A549 (cell line): Measurements from ENCODE around the gene CFAP61. TPM values are rescaled to one million over a fixed set of nuclear protein-coding genes. Genes with fewer than 3 reads are reported as not detected.
"Not testable (repeated sequence)": the region's sequence is repeated elsewhere in the genome, so short reads cannot be mapped to it uniquely, and the experiment has no call there.

Source experiments
- ATAC-seq, 2 experiments: fragments of 200-7000 bp in 1 of 2; fragments of >200 bp in 1 of 2; cut with Nextera tagmentation in 1 of 2; cut with Tn5 transposase in 1 of 2; 3 replicates each; pipeline versions ENCODE4 v1.8.0 to v1.9.1; 2018 to 2020; ENCODE audit warnings: mild to moderate bottlenecking in 1 of 2, moderate library complexity in 1 of 2
- CTCF ChIA-PET: fragments of 300-600 bp; sonication (Branson Sonifier 250); formaldehyde crosslinking; extraction: SDS; loops from one replicate; lab custom pipeline; 2021; ENCODE audit warnings: antibody characterized with exemption, inconsistent platforms; lab: Yijun Ruan, JAX
- POLR2A ChIA-PET: fragments of 350-600 bp; formaldehyde crosslinking; extraction: SDS; loops from one replicate; lab custom pipeline; 2021; ENCODE audit warnings: antibody characterized with exemption, inconsistent platforms; lab: Yijun Ruan, JAX
- DNase-seq, 2 experiments: peaks; one replicate each; pipeline versions ENCODE4 v3.0.0 to v3.0.0-alpha.2; 2011 to 2016; ENCODE audit warnings: low read depth in 1 of 2, low spot score in 1 of 2
- FAIRE-seq: peaks from 2 replicates; lab custom pipeline; 2011; peaks lifted over from hg19 to GRCh38; lab: Jason Lieb, UNC
- H3K27ac ChIP-seq, 2 experiments: fragments of >200 bp; sonication (Bioruptor Twin); formaldehyde crosslinking; 3 replicates each; pipeline ENCODE4 v1.5.1; 2016 to 2017
- H3K4me1 ChIP-seq: fragments of >200 bp; sonication (Bioruptor Twin); formaldehyde crosslinking; 3 replicates; pipeline ENCODE4 v1.6.1; 2016
- H3K4me2 ChIP-seq: fragments of >200 bp; sonication (Bioruptor Twin); formaldehyde crosslinking; 3 replicates; pipeline ENCODE4 v1.6.1; 2016
- H3K4me3 ChIP-seq: fragments of >200 bp; sonication (Bioruptor Twin); formaldehyde crosslinking; 3 replicates; pipeline ENCODE4 v1.5.1; 2016
- H3K9me3 ChIP-seq: fragments of >200 bp; sonication (Bioruptor Twin); formaldehyde crosslinking; 3 replicates; pipeline ENCODE4 v1.6.1; 2016
- BHLHE40 ChIP-seq: IDR thresholded peaks from 2 replicates; pipeline ENCODE4 v1.6.1; 2012; ENCODE audit warnings: low read depth, low read length, inconsistent platforms
- CBX2 ChIP-seq: fragments of 200-600 bp; sonication (generic); IDR thresholded peaks from 2 replicates; pipeline ENCODE4 v1.6.1; 2016; ENCODE audit warnings: low read depth, mild to moderate bottlenecking, borderline replicate concordance
- CEBPB ChIP-seq, 2 experiments: fragments of >200 bp in 1 of 2; sonication (Bioruptor Twin) in 1 of 2; formaldehyde crosslinking in 1 of 2; IDR thresholded peaks; 2 replicates each; pipeline ENCODE4 v1.6.1; 2012 to 2016
- EHF ChIP-seq: fragments of 250-450 bp; sonication (Bioruptor Pico); IDR thresholded peaks from 2 replicates; pipeline ENCODE4 v1.5.0; 2020; ENCODE audit warnings: mild to moderate bottlenecking
- EHMT2 ChIP-seq: fragments of 200-600 bp; sonication (generic); IDR thresholded peaks from 2 replicates; pipeline ENCODE4 v1.6.1; 2016; ENCODE audit warnings: antibody characterized with exemption, low read depth, mild to moderate bottlenecking, moderate library complexity
- EP300 ChIP-seq, 2 experiments: fragments of >200 bp; sonication (Bioruptor Twin); formaldehyde crosslinking; IDR thresholded peaks; 2 replicates in 1 of 2; 3 replicates in 1 of 2; pipeline ENCODE4 v1.6.1; 2016 to 2017
- FOXS1 ChIP-seq: fragments of 250-450 bp; sonication (Bioruptor Pico); IDR thresholded peaks from 2 replicates; pipeline ENCODE4 v1.5.0; 2020; ENCODE audit warnings: mild to moderate bottlenecking, moderate library complexity
- HDAC2 ChIP-seq: fragments of 200-600 bp; sonication (generic); IDR thresholded peaks from 2 replicates; pipeline ENCODE4 v1.6.1; 2016
- HOXB13 ChIP-seq: fragments of 250-450 bp; sonication (Bioruptor Pico); IDR thresholded peaks from 2 replicates; pipeline ENCODE4 v1.5.0; 2020; ENCODE audit warnings: low read depth, mild to moderate bottlenecking, moderate library complexity
- HOXB5 ChIP-seq: fragments of 250-450 bp; sonication (Bioruptor Pico); IDR thresholded peaks from 2 replicates; pipeline ENCODE4 v1.5.0; 2020; ENCODE audit warnings: mild to moderate bottlenecking, moderate library complexity
- KDM1A ChIP-seq: fragments of 200-600 bp; sonication (generic); IDR thresholded peaks from 2 replicates; pipeline ENCODE4 v1.6.1; 2016; ENCODE audit warnings: low read depth, mild to moderate bottlenecking
- MAX ChIP-seq: IDR thresholded peaks from 2 replicates; pipeline ENCODE4 v1.6.1; 2012
- NFE2L2 ChIP-seq: fragments of 150-350 bp; conservative IDR thresholded peaks from 2 replicates; pipeline ENCODE4 v1.6.1; 2014; ENCODE audit warnings: low read length
- POLR2A ChIP-seq: IDR thresholded peaks from 2 replicates; pipeline ENCODE4 v1.6.1; 2012; ENCODE audit warnings: mild to moderate bottlenecking, low read length
- RAD21 ChIP-seq, 2 experiments: fragments of >200 bp in 1 of 2; sonication (Bioruptor Twin) in 1 of 2; formaldehyde crosslinking in 1 of 2; IDR thresholded peaks in 1 of 2; conservative IDR thresholded peaks in 1 of 2; 2 replicates in 1 of 2; 3 replicates in 1 of 2; pipeline ENCODE4 v1.6.1; 2012 to 2018; ENCODE audit warnings: inconsistent platforms in 1 of 2
- RARB ChIP-seq: fragments of 250-450 bp; sonication (Bioruptor Pico); IDR thresholded peaks from 2 replicates; pipeline ENCODE4 v1.8.0; 2021; ENCODE audit warnings: mild to moderate bottlenecking, moderate library complexity
- RFX5 ChIP-seq: fragments of 450-650 bp; IDR thresholded peaks from 2 replicates; pipeline ENCODE4 v1.7.1; 2014; ENCODE audit warnings: antibody characterized with exemption, mild to moderate bottlenecking, moderate library complexity
- RNF2 ChIP-seq: fragments of 200-600 bp; sonication (generic); IDR thresholded peaks from 2 replicates; pipeline ENCODE4 v1.6.1; 2016; ENCODE audit warnings: low read depth, mild to moderate bottlenecking, antibody characterized with exemption, moderate library complexity, borderline replicate concordance
- TFCP2L1 ChIP-seq: fragments of 250-450 bp; sonication (Bioruptor Pico); IDR thresholded peaks from 2 replicates; pipeline ENCODE4 v1.5.0; 2021; ENCODE audit warnings: mild to moderate bottlenecking
- TP53 ChIP-seq: fragments of 250-450 bp; sonication (Bioruptor Pico); IDR thresholded peaks from 2 replicates; pipeline ENCODE4 v1.5.0; 2021; ENCODE audit warnings: mild to moderate bottlenecking, moderate library complexity
- WGBS: methylation state at CpG from one replicate; pipeline ENCODE4 v1.1.6; 2017; ENCODE audit errors: missing lambda C conversion rate; 5-methylcytosine and 5-hydroxymethylcytosine counted together
- polyA plus RNA-seq, 4 experiments: library from polyadenylated mRNA; depleted of rRNA in 3 of 4; stranded (reverse); fragments of >200 nt; fragmentation: RNase III in 1 of 4; extraction: RNeasy Plus Mini Kit Qiagen cat#74134 plus additional on column Dnase treatment in 1 of 4; gene quantifications; 2 replicates in 3 of 4; 3 replicates in 1 of 4; pipeline ENCODE4 v1.2.3, GENCODE V29; 2011 to 2017

CFAP61 gene
- polyA plus RNA-seq, 2 of the 4 experiments (the other 2 are of a cell fraction) = 0.39 to 0.70 TPM

GRCh38 chr20:20052074-20052970 is at the start of gene CFAP61, which contains the start of gene CRNKL1 (continued):
- TF ChIP-seq CBX2 (no peak), RNF2 (no peak), EHF (CRISPR knock-in tag) (no peak), KDM1A (no peak), RARB (CRISPR knock-in tag) (no peak), MAX (peak; percentile 90), HOXB5 (0 out of 2 replicates have a peak, but pooled peaks have one; percentile 21), CEBPB (IDR thresholded peaks at IDR 0.05) (no peak)

GRCh38 chr20:20003031-20003954 is 49.0 kb upstream of the CFAP61 start:
- ATAC-seq = no peak
- H3K27ac ChIP-seq = no peak overlapping the region

DNA sequence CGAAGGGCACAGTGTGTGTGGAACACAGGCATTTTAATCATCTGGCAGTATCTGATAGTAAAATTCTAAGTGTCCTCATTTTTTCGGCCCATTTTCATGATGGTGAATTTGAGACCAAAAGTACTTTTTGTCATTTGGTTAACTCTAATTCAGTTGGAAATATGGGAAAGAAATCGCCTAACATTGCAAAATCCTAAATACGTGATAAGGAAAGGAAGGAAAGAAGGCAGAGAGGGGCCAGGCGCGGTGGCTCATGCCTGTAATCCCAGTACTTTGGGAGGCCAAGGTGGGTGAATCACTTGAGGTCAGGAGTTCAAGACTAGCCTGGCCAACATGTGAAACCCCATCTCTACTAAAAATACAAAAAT is 48.4 kb upstream of the CFAP61 start:
- ATAC-seq, H3K4me2 ChIP-seq, H3K4me1 ChIP-seq, H3K27ac ChIP-seq, POLR2A ChIA-PET, H3K4me3 ChIP-seq, FAIRE-seq, DNase-seq, H3K9me3 ChIP-seq: not testable (repeated sequence)
- CTCF ChIA-PET = interaction anchor here (0.5 to 4.4 kb wide), 8 partner anchors 9 to 1615 kb away, joined by 3 to 27 read pairs (median 4); partner anchors contain the start of gene NAA20
- 94% methylated on average over 6 of the region's 6 CpGs for WGBS

More at GRCh38 chr20:20003031-20003954, 49.0 kb upstream of the CFAP61 start:
- POLR2A ChIA-PET = no interaction called here
- no peak for DNase-seq
- H3K4me1 ChIP-seq = no peaks in the 10 kb centered on the region
- CTCF ChIA-PET = interaction anchor here (0.5 to 4.4 kb wide), 7 partner anchors 9 to 819 kb away, joined by 3 to 27 read pairs (median 4); partner anchors contain the start of gene NAA20
- 90% methylated on average over 23 of the region's 23 CpGs for WGBS
- no peak for TF ChIP-seq POLR2A
- TF ChIP-seq HOXB13 (CRISPR knock-in tag) = no peak
- TF ChIP-seq BHLHE40 = no peak
- no peak for TF ChIP-seq MAX
- TF ChIP-seq EHMT2 = no peak
- no peak for TF ChIP-seq HDAC2
- TF ChIP-seq EP300 (IDR thresholded peaks at IDR 0.05) = no peak
- TF ChIP-seq RFX5 = no peak
- no peak for TF ChIP-seq EHF (CRISPR knock-in tag)
- no peak for TF ChIP-seq NFE2L2
- TF ChIP-seq TP53 (CRISPR knock-in tag) = no peak
- no peak for TF ChIP-seq CBX2
- TF ChIP-seq RAD21 (conservative IDR thresholded peaks at IDR 0.05 in 1 of 2, IDR thresholded peaks at IDR 0.05 in 1 of 2) = no peak
- TF ChIP-seq TFCP2L1 = no peak
- TF ChIP-seq FOXS1 (CRISPR knock-in tag) = no peak
- H3K4me3 ChIP-seq = no peak overlapping the region
- H3K4me2 ChIP-seq = no peak overlapping the region
- FAIRE-seq = no peak
- H3K9me3 ChIP-seq = no peaks in the 10 kb centered on the region
